Stimulated activated CD4-positive, alpha-beta T cell treated with anti-CD3 and anti-CD28 coated beads, Interleukin-15, amount 100 ng/mL, for 48 hours (primary cell): ENCODE measurements around the gene GEMIN7.

Source experiments
- DNase-seq, 2 donors: peaks; one replicate each; pipeline ENCODE4 v3.0.0-alpha.2; 2020; ENCODE audit warnings: low read depth in 2 of 2

Gene GEMIN7

DNA sequence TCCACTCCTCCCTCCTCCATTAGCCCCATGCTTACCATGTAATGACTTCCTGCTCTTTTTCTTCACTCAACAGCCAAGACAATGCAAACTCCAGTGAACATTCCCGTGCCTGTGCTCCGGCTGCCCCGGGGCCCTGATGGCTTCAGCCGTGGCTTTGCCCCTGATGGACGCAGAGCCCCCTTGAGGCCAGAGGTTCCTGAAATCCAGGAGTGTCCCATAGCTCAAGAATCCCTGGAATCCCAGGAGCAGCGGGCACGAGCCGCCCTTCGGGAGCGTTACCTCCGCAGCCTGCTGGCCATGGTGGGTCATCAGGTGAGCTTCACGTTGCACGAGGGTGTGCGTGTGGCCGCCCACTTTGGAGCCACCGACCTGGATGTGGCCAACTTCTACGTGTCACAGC is 11.0 kb downstream of the GEMIN7 start:
- no peak for DNase-seq

DNA sequence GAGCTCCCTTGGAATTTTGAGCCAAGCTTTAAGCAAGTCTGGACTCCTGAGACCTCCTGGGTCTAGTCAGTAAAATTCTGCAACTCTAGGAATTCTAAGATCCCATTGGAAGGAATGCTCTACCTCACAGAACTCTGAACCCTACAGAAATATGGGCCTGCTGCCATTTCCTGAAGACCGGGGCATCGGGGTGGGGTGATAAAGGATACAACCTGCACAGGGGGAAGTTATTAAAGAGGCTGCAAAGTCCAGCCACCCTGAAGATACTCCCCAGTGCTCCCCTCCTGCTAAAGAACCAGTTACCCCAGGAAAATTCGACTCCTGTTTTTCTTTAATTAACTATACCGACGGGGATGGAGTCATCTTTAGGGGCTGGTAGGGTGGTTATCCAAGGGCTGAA is 11.5 kb downstream of the GEMIN7 start:
- DNase-seq: no peak

DNA sequence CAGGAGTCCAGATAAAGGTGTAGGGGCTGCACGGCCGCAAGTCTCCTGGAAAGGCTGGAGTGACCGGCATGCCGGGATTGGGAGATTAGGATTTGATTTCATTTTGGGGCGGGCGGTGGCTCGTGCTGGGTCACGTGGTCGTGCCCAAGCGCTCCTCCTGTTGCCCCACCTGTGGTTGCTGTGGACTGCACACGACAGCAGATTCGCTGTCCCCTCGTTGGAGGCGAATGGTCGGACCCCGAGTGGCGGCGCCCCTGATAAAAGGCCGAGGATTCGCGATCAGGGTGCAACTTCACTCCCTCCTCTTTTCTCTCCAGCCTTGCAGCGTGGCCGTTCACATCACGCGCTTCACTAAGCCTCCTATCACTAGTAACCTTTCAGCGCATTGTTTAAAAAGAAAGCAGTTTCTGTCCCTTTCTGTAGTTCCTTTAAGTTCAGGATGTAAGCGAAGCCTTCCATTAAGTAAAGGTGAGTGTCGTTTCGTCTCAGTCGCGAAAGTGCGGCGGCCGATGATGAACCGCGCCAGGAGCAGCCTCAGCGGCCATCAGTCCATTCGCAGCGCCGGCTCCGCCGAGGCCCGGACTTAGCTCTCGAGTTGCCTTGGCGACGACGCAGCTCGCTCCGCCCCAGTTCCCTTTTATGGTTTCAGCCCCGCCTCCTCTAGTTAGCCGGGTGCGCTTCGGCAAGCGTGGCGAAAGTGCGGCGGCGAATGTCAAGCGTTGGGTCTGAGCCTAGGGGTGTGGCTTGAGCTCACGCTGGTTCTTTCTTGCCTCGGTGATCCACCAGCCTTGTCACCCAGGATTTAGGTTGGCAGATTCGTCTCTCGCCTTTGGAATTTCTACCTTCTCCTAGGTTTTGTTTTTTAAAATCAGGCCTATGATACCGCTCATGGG is 12.2 kb downstream of the GEMIN7 start:
- peak; percentile 96 to 97 for DNase-seq

DNA sequence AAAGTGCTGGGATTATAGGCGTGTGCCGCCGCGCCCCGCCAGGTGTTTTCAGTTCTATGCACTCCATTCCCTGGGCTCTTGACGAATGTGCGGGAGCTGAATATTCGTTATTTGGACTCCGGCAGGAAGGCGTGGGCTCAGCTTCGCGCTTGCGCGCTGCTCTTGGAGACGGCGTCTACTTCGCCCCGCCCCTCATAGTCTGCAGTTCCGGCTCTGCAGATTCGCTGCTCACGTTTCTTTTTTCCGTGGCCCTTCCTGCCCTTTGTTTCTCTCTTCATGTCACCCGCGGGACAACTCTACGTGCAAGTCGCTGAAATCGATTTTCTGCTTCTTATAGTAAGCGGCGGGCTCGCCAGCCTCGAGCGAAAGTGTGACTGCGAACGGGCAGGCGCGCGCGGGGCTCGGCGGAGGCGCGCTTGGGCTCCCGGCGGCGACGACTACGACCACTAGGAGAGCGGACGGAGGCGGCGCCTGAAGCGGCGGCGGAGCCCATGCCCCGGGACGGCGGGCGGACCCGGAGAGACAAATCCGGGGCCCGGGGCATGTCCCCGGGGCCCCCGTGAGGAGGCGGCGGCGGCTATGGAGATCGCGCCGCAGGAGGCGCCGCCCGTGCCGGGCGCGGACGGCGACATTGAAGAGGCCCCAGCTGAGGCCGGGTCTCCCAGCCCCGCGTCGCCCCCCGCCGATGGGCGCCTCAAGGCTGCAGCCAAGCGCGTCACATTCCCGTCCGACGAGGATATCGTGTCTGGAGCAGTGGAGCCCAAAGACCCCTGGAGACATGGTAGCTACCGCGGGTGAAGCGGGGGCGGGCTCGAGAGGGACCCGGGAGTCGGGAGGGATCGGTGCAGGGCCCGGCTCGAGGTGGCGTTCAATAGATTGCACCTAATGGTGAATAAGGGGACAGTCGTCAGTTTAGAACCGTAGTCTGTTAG is 14.0 kb downstream of the GEMIN7 start, which contains the start of gene PPP1R37:
PPP1R37 (plus strand) TSS at position 433 of the 932 bp plus-strand sequence; CDS start at position 580, 147 bp downstream.
- DNase-seq: peak; percentile 85 to 88

DNA sequence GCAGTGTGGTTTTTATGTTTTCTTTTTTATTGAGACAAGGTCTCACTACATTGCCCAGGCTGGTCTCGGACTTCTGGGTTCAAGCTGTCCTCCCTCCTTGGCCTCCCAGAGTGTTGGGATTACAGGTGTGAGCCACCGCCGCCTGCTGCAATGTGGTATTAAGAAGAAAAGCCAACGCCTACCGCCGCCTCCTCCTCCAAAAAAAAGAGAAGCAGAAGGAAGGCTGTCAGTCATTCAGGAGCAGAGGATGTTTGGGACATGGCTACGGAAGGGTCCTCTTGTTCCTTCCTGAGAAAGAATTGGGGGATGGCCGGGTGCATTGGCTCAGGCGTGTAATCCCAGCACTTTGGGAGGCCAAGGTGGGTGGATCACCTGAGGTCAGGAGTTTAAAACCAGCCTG is 15.1 kb downstream of the GEMIN7 start:
- no peak for DNase-seq

DNA sequence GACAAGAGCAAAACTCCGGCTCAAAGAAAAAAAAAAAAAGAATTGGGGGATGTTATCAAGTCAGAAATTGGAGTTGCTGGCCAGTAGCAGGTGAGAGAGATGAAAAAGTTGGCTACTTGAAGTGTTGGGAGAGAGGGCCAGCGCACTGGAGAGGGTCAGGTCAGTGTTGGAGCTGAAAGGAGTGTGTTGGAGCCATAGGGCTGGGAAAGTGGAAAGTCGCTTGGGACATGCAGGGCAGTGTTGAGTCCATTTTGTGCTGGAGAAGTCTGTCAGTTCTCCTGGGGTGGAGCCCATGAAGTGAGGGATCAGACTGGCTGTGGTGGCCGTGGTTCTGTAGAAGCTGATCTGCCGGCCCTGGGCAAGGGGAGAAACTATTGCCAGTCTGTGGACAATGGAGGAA is 15.6 kb downstream of the GEMIN7 start:
- no peak for DNase-seq

DNA sequence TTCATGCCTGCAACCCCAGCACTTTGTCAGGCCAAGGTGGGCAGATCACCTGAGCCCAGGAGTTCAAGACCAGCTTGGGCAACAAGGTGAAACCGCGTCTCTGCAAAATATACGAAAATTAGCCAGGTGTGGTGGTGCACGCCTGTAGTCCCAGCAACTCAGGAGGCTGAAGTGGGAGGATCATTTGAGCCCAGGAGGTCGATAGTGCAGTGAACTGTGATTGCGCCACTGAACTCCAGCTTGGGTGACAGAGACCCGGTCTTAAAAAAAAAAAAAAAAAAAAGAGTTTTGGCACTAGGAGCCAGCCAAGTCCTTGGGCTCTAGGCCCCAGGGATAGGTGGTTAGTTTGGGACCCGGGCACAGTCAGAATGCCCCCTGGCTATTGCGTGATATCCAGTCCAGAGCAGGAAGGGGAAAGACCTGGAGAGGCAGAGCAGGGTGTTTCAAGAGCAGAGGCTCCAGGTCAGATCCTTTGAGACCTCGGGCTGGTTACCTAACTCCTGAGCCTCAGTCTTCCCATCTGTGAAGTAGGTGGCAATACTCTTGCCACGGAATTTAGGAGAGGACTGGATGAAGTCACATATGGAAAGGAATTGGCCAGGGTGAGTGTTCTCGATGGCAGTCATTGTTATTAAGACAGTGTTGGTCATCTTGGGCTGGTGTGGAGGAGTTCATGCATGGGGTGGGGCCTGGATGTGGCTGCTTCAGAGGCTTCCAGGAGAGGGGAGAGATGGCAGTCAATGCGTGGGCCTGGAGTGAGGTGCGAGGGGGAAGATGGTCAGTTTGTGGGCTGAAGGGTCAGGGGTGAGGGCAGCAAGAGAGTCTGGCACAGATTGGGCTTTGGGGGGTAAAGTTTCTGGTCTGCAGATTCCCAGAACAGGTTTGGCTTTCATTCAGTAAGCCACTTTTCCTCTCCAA is 16.7 kb downstream of the GEMIN7 start:
- no peak for DNase-seq

DNA sequence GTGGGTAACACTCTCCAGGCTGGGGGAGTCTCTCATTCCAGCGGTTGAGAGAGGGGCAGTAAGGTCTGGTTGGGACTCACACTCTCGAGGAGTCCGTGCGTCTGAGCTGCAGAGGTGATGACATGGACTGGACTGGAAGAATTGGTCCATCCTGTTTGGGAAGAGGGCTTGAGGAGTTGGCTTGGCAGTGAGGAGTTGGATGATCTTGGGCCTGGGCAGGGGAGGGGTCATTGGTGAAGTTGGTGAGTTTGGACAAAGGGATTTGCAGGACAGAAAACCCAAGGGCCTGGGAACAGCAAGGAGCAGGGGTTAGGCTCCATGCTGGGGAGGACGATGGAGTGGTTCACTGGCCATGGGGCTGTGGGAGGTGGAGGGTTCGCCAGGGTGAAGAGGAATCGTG is 17.6 kb downstream of the GEMIN7 start:
- DNase-seq: no peak

DNA sequence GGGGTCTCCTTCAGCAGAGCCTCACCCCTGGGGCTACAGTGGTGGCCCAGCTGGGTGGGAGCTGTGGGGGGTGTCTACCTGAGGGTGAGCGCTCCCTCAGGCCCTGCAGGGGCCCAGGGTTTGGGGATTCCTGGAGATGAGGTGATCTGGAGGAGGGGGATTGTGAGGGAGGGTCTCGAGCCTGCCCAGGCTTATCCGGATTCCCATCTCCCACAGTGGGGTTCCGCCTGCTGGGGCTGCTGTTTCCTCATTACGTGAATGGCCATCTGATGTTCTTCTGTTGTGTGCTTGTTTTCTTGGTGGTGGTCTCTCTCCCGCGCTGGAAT is 18.4 kb downstream of the GEMIN7 start:
- no peak for DNase-seq

DNA sequence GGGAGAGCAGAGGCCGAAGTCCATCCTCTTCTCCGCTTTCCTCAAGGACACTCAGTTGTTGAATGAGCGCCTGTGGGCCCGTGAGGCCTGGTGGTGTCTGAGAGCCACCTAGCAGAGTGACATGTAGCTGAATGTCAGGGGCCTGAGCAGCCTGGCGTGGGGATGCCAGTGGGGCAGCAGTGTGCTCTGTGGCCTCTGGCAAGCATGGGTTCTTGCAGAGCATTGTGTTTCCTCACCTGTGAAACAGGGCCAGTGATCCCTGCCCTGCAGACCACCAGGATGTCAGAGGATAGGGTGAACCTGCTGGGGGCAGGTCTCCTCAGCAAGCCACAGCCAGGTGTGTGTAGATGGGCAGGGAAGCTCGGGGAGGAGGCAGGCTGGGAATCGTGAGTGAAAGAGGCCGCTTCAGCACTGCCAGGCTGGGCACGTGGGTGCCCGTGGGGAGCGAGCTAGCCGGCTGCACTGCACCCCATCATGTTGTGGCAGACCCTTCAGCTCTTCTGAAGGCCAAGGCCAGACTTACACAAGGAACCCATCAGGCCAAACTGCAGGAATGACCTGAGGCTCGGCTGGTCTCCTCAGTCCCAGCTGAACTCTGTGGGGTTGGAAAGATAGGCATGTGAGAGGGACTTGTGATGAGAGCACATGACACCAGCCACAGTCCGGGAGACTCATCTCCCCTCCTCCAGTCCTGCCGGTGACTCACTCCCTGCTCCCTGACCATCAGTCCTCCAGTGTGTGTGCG is 18.9 kb downstream of the GEMIN7 start:
- no peak for DNase-seq

DNA sequence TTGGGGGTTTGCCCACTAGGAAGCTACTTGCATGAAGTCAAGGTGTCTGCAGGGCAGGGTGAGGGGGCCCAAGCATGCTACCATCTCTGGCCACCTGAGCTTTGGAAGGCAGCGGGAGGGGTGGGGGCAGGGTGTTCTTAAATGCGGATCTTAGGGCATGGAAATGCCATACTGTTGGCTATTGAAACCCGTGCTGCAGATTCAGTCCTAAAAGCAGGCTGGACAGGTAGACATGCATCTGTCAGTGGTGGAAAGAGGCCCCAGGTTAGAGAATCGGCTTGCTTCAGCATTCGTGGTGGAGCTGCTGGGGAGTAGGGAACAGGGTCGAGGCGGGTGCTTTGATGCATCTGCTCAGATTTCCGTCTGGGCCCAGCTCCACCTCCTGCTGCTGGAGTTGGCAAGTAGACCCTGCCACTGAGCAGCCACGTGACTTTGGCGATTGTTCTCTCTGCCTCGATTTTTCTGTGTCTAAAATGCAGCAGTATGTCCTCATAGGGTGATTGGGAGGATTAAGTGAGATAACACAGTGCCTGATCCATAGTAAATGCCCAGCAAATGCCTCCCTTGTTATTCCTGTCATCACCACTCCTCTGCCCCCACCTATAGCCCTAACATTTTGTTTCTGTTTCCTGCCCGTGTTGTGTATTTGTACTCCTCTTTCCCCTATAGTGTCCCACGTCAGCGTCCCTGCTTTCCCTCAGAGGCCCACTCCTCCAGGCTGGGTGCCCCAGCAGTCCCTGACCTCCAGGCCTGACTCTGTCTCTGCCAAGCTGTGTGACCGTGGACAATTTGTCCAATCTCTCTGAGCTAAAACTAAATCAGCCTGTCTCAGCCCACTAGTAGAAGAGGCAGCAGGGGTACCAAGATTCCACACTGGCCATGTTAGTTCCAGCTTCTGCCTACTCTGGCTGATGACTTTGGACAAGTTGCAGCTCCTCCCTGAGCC is 19.7 kb downstream of the GEMIN7 start:
- no peak for DNase-seq

DNA sequence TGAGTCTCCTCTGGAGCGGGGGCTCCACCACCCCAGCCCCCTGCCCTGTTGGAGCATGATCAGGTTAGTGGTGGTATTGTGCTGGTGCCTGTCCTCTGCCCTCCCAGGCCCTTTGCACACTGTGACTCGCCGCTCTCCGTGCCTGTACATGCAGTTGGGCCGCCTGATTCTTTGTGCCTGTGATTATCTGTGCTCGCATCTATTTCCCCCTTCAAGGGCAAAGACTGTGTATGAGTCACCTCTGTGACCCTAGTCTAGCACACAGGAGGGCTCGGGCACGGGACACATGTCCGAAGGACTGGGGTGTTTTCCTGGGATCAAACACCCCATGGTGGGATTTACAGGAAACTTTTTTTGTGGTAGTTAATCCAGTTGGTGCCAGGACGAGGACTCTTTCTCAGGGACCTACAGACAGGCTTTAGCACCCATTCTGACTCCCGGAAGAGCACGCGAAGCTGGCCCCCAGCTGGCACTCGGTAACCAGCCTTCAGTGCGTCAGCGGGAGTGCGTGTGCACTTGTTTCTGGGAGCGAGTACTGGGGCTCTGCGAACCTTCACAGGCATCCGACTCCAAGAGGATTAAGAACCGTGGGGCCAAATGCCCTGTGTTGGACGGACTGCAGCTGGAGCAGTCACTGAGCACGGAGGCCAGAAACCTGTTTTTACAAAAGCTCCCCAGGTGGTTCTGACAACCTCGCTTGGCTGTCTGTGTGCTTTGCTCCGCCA is 20.6 kb downstream of the GEMIN7 start:
- DNase-seq: no peak

DNA sequence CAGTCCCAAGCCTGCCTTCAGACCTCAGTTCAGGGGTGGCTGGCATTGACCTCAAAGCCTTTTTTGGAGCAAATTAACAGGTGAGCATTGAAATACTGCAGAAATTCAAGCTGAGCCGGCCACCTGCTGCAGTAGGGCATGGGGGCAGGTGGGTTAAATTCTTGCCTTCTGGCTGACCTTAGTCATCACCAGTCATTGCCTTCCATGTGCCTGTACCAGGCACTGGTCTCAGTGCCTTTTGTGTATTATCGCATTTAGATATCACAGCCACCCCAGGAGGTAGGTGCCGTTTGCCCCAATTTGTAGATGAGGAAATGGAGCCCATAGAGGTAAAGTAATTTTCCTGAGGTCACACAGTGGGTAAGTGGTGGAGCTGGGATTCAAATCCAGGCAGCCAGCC is 21.1 kb downstream of the GEMIN7 start:
- DNase-seq: no peak

DNA sequence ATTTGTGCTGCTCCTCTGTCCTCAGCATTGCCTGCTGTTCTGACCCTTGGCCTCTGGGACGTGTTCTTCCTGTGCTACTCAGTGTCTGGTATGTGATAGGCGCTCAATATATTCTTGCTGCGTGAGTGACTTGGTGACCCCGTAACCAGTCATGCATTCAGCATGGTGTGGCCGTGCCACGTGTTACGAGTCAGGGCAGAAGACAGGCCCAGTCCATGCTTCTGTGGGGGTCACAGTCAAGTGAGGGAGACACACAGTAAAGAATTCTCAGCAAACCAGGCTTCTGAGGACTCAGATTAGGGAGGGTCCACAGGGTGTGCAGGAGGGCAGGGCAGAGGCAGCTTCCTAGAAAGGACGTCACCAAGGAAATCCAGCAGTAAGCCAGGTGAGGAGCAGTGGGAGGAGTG is 21.8 kb downstream of the GEMIN7 start:
- no peak for DNase-seq

DNA sequence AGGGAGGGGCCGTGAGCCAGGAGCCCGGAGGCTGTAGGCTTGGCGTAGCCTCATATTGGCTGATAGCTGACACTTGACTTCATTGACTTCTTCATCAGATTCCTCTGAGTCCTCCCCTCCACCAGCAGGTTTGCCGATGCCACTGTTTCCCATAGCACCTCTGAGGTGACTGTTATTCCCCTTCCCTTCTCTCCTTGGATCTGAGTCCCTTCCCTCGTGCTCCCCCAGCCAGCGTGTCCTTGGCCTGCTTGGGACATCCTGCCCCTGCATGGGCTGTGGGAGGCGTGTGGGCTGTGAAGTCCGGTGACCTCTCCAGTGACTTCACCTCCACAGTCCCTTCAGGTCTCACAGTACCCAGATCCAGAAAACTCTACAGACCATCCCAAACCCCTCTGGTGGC is 22.7 kb downstream of the GEMIN7 start:
- no peak for DNase-seq

DNA sequence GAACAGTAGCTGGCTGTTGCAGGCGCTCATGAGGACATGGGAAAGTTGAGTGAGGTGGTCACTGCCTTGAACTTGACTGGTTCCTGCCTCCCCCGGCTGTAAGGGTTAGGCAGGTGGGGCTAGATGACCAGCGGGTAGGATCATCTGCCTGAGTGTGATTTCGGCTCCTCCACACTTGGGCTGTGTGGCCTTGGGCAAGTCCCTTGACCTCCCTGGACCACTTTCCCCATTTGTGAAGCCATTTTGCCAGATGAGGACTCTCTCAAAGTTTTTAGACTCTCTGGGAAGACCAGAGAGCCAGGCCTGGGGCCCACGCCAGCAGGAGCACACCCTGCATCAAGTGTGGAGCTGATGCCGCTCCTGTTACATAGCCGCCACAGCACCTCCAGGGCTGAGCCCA is 23.4 kb downstream of the GEMIN7 start:
- DNase-seq: no peak

DNA sequence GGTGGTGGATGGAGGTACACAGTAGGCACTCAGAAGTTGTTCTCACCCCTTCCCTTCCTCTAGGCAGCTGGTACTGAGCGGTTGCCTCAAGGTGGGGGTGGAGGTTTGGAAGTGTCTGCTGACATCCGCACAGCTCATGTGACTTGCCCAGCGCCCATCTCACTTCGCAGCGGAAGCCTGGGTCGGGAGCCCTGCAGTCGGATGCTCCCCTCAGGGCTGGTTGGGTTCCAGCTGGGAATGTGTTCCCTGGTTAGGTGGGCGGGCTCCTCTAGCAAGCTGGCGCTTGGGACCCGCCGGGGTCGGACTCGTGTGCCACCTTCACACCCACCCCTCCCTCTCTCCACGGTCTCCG is 24.1 kb downstream of the GEMIN7 start:
- DNase-seq: no peak

DNA sequence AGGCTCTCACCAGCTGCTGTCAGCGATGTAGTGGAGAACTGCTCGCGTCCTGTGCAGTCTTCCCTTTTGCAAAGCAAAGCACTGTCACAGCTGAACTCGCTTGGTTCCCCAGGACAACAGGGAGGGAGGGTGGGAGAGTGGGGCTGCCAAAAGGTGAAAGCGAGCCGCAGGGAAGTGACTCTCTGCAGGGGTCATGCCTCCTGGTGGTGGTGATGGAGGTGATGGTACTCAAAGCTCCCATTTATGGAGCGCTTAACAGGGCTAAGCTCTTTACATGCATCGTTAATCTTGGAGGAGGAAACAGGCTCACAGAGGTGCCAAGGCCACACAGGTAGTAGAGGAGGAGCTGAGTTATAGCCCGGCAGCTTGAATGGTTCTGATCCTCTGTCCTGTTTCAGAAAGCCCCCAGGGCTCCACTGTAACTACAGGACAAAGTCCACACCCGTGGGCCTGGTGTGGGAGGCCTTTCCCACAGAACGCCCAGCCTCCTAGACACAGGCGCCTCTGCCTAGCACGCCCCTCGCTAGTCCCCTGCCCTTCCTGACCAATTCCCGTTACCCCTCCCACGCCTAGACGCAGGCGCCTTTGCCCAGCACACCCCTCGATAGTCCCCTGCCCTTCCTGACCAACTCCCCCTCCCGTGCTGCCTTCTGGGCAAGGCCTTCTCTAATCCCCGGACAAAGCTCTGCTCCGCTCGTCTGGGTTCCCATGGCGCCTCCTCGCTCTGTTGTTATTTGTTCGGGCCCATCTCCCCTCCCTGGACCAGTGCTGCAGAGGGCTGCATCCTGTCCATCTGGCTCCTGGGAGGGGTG is 24.7 kb downstream of the GEMIN7 start:
- DNase-seq: no peak
